Kidney capillary endothelial cell (primary cell): ENCODE results near the gene ARHGAP5.
"Not testable (repeated sequence)": the region's sequence is repeated elsewhere in the genome, so short reads cannot be mapped to it uniquely, and the experiment has no call there.

ENCODE experiments used
- DNase-seq: peaks from one replicate; pipeline ENCODE4 v3.0.0-alpha.2; 2018; ENCODE audit warnings: low spot score

The ARHGAP5 gene

GRCh38 chr14:32121536-32121935 lies 44.4 kb downstream of the ARHGAP5 start:
- no peak for DNase-seq

- no peak for DNase-seq
Observed at GRCh38 chr14:32121948-32122347, 44.8 kb downstream of the ARHGAP5 start.

- DNase-seq, result not testable (repeated sequence)
Observed at GRCh38 chr14:32126899-32127730, 50.0 kb downstream of the ARHGAP5 start.

- DNase-seq, result not testable (repeated sequence)
Observed at GRCh38 chr14:32127731-32128654, 50.9 kb downstream of the ARHGAP5 start.

- DNase-seq, result no peak
Observed at GRCh38 chr14:32128703-32129102, 51.6 kb downstream of the ARHGAP5 start.

GRCh38 chr14:32129124-32129523 lies 52.0 kb downstream of the ARHGAP5 start:
- no peak for DNase-seq

GRCh38 chr14:32131689-32132088 lies 54.6 kb downstream of the ARHGAP5 start:
- not testable (repeated sequence) for DNase-seq

GRCh38 chr14:32134448-32135097 lies 57.5 kb downstream of the ARHGAP5 start:
- DNase-seq, result no peak

GRCh38 chr14:32136027-32136825 lies 59.1 kb downstream of the ARHGAP5 start:
- DNase-seq, result no peak

GRCh38 chr14:32137313-32137712 lies 60.2 kb downstream of the ARHGAP5 start:
- DNase-seq, result no peak

GRCh38 chr14:32137892-32138291 lies 60.8 kb downstream of the ARHGAP5 start:
- no peak for DNase-seq

GRCh38 chr14:32142341-32142740 lies 65.2 kb downstream of the ARHGAP5 start:
- DNase-seq, result no peak

GRCh38 chr14:32142754-32143437 lies 65.8 kb downstream of the ARHGAP5 start:
- DNase-seq, result no peak

GRCh38 chr14:32150392-32150791 lies 73.3 kb downstream of the ARHGAP5 start:
- no peak for DNase-seq

GRCh38 chr14:32166029-32166428 lies 88.9 kb downstream of the ARHGAP5 start:
- DNase-seq, result no peak

GRCh38 chr14:32166924-32167323 lies 89.8 kb downstream of the ARHGAP5 start:
- no peak for DNase-seq

GRCh38 chr14:32167907-32168306 lies 90.8 kb downstream of the ARHGAP5 start:
- no peak for DNase-seq

GRCh38 chr14:32169191-32169590 lies 92.1 kb downstream of the ARHGAP5 start:
- DNase-seq, result no peak

- no peak for DNase-seq
Observed at GRCh38 chr14:32171469-32171868, 94.4 kb downstream of the ARHGAP5 start.

GRCh38 chr14:32183151-32184058 lies 106.3 kb downstream of the ARHGAP5 start:
- no peak for DNase-seq
